ENCODE results near the gene RPL3.
"Not testable (repeated sequence)": the region's sequence is repeated elsewhere in the genome, so short reads cannot be mapped to it uniquely, and the experiment has no call there.

The RPL3 gene

DNA sequence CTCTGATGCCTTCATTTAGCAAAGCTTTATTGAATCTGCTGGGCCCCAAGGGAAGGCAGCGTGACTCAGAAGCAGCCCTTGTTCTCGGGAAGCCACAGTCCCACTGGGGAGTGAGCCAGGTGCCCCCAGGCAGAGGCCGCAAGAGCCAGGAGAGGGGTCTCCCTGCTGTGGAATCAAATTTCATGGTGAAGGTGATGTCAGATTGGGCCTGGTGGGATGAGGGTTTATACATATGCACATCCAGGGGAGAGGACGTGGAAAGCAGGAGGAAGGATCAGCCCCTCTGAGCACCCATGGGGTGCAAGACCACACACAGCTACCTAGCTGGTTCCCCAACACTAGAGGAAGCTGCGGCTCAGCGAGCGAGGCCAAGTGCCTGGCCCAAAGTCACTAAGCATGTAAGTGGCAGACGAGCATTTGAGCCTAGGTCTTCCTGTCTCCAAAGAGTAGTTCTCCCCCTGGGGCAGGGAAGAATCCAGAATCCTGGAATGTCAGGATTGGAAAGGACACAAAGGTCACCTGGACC lies 32.3 kb upstream of the RPL3 start:
- DNase-seq (ENCODE audit: low spot score) = peak; percentile 62

DNA sequence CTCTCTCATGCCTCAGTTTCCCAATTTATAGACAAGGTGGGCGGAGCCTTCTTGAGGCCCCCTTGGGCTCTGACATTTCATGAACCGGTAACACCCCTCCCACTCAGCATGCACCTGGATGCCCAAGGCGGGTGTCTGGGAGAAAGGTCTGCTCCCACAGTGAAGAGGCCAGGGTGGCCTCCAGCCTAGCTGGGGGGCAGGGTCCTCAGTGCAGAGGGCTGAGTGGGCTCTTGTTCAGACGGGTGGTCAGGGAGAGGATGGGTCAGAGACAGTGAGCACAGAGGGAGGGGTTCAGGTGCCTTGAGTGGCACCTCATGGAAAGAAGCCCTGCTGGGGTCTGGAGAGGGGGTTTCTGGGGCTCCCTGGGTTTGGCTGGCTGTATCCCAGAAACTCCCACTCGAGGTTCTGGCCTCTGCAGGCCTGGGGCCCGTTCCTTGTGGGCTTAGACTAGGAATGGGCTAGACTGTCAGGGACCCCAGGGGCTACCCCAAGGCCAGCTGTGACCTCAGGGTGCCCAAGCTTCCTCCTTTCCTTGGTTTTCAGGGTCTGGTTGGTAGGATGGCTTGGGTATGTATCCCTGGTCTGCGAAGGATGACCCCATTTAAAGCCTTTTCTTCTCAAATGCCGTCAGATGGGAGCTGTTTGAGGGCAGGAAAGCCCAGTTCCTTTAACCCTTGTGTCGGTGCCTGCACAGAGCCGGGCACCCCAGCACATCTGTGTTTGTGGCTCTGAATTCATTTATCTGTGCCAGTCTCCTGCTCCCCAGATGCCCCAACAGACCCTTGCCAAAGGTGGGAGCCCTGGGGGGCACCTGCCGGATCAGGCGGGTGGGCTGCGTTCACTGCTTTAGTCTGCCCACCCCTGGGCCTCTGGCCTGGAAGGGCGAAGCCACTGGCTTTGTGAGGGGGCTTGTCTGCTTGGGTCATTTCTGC lies 31.6 kb upstream of the RPL3 start:
- no peak for DNase-seq (ENCODE audit: low spot score)

DNA sequence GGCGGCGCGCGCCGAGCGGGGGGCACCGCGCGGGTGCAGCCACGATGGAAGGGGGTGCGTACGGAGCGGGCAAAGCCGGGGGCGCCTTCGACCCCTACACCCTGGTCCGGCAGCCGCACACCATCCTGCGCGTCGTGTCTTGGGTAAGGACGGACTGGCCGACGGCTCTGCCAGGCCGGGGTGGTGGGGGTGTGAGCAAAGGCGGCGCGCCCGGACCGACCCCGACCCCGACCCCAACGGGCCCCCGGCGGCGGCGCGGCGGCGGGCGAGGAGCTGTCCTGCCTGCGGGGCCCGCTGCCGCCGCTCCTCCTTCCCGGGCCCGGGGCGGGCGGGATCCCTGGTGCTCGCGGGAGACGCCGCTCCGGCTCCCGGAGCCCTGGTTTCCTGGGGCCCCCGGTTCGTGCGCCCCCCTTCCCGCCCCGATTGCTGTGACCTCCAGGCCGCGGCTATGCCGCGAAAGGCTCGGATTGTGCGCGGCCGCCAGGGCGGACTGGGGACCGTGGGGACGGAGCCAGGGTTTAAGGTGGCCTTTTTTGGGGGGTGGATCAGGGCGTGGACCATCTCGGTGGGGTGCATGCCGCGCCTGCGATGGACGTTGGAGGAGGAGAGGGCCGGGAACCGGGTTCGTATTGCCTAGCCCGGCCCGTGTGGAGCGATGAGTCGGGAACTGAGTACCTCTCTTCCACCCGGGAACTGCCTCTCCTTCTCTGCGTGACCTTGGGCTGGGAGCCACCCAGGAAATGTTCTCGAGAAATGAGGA lies 30.7 kb upstream of the RPL3 start, which contains the start of gene SYNGR1:
Gene SYNGR1 (plus strand): TSS at position 25 of the 760 bp plus-strand sequence. CDS start 20 bp downstream, at position 45.
- DNase-seq (ENCODE audit: low spot score) = no peak

DNA sequence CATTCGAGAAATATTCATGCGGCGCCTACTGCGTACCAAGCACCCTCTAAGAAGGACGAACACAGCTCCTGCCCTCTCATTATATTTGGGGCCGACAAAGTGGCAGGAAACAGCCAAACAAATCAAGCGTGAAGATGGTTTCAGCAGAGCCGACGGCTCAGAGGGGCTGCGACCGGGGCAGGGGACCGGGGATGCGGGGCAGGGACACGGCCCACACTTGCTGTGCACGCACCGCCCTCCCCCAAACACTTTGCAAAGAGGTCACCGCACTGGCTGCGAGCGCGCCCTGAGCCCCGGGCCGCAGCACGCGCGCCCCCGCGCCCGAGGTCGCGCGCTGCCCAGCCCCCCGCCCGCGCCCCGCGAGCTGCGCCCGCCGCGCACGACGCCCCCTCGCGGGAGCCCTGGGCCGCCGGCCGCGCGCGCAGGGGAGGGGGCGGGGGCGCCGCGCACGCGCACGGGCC lies 30.1 kb upstream of the RPL3 start:
- DNase-seq (ENCODE audit: low spot score) = no peak

DNA sequence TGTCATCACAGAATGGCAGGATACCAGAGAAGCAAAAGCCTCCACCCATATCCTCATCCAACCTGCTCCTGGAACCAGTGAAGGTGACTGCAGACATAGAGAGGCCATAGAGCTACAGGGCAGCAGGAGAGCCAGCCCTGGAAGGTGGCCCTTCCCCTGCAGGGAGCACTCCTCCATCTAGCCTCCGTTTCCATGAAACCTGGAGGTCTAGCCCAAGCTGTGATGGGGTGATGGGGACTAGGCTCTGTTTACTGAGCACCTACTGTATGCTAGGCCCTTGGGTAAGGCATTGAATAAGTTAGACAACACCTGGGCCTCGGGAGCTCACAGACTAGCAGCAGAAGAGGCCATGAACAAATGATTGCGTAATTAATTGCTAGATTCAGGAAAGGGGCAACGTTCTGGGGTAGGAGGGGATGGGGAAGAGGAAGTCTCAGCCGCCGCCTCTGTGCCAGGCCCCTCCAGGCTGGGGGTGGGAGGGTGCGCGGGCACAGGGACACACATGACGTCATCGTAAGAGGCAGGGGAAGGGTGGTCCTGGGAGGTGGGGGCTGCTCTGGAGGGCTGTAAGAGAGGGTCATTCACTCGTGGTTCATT lies 29.6 kb upstream of the RPL3 start:
- no peak for DNase-seq (ENCODE audit: low spot score)

DNA sequence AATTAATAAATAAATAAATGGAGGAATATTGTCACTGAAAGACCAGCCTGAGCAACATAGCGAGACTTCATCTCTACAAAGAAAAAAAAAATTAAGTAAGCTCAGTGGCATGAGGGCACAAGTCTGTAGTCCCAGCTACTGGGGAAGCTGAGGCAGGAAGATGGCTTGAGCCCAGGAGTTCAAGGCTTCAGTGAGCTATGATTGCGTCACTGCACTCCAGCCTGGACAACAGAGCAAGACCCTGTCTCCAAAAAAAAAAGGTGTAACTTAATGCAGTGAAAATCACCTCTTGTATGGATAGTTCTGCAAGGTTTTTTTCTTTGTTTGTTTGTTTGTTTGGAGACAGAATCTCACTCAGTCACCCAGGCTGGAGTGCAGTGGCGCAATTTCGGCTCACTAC lies 25.8 kb upstream of the RPL3 start:
- DNase-seq (ENCODE audit: low spot score) = no peak

DNA sequence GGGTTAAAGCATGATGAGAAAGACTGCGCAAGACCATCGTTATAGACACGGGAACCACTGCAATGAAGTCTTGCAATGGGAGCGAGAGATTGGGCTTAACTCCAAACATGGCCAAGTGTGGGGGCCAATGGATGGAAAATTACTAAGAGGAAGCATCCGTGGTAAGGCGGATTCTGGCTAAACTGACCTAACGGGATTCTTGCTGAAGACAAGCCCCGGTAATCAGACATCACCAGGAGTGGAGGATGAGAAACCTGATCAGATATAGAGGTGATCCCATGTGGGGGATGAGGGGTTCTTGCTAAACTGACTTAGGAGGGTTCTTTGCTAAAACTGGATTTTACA lies 24.6 kb upstream of the RPL3 start:
- DNase-seq (ENCODE audit: low spot score) = no peak

DNA sequence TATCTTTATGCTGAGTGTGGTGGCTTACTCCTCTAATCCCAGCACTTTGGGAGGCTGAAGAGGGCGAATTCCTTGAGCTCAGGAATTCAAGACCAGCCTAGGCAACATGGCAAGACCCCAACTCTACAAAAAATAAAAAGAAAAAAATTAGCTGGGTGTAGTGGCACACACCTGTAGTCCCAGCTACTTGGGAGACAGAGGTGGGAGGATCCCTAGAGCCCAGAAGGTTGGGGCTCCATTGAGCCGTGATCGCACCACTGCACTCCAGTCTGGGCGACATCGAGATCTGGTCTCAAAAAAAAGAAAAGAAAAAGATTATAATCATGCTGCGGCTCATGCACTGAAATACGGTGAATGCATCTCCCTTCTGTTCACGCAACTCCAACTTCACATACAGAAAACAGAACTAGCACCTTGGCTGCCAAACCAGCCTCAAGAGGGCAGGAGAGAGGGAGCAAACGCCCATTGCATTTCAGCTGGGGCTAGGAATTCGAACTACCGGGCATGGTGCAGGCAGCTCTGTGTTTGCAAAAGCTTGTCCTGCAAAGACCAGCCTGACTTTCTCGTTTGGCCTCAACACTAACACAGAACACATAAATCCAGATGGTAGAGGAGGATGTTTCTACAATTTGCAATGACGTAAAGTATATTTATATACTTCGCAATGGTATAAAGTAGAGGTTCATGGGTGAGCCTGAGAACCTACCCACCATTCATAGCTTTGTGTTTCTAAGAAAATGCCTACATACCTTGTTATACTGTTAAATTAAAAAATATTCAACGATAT lies 24.0 kb upstream of the RPL3 start:
- DNase-seq (ENCODE audit: low spot score) = no peak

DNA sequence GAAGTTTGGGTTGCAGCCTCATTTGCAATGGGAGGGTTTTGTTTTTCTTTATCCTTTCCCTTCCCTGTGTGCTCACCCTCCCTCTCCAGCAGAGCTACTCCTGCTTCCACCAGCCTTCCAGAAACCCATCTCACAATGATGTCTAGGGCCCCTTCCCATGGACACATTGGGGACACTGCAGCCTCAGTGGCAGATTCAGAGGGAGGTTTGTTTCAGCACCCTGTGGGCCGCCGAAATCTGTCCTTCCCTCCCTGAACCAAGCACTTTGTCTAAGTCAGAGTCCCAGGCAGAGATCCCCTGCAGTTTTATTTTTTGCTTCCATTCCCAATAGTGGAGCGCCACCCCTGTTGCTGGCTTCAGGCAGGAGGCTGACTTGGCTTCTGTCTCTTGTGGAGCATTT lies 21.8 kb upstream of the RPL3 start:
- no peak for DNase-seq (ENCODE audit: low spot score)

DNA sequence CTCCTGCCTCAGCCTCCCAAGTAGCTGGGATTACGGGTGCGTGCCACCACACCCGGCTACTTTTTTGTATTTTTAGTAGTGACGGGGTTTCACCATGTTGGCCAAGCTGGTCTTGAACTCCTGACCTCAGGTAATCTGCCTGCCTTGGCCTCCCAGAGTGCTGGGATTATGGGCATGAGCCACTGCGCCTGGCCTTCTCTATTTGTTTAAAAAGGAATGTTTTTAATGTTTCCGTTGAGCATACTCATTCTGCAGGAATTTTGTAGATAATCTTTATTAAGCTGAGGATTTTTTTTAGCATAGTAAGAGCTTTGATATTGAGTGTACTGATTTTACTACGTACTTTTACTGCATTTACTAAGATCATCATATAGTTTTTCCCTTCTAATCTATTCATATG lies 20.4 kb upstream of the RPL3 start:
- DNase-seq (ENCODE audit: low spot score) = not testable (repeated sequence)

DNA sequence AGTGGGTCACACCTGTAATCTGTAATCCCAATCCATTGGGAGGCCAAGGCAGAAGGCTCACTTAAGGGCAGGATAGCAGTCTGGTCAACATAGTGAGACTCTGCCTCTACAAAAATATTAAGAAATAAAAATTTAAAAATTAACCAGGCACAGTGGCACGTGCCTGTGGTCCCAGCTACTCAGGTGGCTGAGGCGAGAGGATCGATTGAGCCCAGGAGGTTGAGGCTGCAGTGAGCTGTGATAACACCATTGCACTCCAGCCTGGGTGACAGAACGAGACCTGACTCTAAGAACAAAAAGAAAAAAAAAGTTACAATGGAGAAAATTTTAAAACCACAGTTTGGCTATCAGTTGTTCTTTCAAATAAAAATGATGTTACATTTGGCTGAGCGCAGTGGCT lies 17.0 kb upstream of the RPL3 start:
- DNase-seq (ENCODE audit: low spot score) = no peak

DNA sequence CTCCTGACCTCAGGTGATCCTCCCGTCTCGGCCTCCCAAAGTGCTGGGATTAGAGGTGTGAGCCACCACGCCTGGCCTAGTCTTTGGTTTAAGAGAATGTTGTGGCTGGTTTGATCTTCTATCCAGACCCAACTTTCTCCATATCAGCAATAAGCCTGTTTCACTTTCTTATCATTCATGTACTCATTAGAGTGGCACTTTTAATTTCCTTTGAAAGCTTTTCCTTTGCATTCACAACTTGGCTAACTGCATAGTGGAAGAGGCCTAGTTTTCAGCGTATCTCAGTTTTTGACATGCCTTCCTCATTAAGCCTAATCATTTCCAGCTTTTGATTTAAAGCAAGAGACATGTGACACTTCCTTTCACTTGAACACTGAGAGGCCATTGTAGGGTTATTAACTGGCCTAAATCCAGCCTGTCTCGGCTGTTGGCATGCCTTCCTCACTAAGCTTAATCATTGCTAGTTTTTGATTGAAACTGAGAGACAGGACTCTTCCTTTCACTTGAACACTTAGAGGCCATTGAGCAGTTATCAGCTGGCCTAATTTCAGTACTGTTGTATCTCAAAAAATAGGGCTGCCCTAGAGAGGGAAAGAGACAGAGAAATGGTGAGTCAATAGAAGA lies 13.1 kb upstream of the RPL3 start:
- no peak for DNase-seq (ENCODE audit: low spot score)

DNA sequence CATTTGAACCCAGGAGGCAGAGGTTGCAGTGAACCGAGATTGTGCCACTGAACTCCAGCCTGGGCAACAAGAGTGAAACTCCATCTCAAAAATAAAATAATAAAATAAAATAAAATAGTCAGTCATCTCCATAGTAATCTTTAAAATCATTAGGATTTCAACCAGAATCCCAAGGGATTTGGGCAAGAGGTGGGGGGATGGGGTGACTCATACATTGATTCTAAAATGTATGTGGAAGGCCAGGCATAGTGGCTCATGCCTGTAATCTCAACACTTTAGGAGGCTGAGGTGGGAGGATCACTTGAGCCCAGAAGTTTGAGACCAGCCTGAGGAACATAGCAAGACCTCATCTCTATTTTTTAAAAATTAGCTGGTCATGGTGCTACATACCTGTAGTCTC lies 11.1 kb upstream of the RPL3 start:
- not testable (repeated sequence) for DNase-seq (ENCODE audit: low spot score)

DNA sequence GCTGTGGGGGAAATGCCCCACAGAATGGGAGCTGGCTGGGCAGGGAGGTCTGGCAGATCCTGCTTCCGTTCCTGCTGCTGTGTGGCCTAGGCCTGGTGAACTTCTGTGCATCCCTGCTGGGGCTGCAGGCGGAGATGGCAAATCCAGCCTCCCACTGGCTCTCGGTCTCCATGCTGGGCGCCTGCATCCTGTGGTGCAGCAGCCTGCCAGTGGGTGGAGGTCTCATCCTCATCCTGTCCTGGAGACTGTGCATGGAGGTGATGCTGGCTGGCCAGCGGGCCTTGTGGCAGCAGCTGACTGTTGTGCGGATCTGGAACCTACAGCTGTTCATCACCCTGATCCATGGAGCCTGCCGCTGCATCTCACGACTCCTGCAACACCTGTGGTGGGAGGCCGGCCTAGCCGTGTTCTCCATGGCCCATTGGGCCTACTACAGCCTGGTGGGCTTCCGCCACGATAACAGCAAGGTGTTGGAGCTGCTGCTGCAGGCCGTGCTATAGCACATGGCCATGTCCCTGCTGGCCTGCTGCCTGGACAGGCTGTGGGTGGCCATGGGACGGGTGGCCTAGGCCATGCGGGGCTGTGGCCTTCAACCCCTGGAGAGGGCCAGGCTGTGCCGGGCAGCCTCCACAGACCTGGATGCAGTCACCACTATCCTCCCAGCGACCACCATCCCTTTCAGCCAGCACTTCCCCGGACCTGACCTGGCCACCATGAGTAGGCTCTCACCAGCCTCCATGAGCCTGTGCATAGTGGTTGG lies 8.8 kb upstream of the RPL3 start:
- no peak for DNase-seq (ENCODE audit: low spot score)

DNA sequence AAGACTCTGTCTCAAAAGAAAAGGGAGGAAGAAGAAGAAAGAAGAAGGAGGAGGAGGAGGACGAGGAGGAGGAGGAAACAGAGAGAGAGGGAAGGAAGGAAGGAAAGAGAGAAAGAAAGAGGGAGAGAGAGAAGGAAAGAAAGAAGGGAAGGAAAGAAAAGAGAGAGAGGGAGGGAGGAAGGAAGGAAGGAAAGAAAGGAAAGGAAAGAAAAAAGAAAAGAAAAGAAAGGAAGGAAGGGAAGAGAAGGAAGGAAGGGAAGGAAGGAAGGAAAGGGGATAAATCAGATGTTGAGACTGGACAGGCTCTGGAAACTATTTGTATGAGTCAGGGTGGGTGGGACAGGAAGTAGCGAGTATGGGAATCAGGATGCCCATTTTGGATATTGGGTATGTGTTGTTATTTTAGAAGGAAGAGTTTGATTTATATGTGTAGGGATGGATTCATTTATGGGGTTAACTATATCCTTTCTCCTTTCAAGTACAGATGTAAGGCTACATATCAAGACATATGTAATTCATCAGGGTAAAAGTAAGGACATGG lies 6.0 kb upstream of the RPL3 start:
- no peak for DNase-seq (ENCODE audit: low spot score)

DNA sequence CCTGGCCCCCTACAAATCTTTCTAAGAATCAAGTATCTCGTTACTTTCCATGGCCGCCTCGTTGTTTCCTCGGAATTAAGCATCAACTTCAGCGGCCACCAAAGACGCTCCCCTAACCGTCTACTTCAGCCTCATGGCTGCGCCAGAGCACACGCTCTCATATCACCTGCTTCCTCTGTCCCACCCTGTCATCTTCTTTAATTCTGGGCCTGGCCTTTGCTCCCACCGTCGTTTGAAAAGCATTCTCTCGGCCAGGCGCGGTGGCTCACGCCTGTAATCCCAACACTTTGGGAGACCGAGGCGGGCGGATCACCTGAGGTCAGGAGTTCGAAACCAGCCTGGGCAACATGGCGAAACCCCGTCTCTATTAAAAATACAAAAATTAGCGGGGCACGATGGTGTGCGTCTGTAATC lies 1.2 kb upstream of the RPL3 start:
- DNase-seq (ENCODE audit: low spot score) = not testable (repeated sequence)

DNA sequence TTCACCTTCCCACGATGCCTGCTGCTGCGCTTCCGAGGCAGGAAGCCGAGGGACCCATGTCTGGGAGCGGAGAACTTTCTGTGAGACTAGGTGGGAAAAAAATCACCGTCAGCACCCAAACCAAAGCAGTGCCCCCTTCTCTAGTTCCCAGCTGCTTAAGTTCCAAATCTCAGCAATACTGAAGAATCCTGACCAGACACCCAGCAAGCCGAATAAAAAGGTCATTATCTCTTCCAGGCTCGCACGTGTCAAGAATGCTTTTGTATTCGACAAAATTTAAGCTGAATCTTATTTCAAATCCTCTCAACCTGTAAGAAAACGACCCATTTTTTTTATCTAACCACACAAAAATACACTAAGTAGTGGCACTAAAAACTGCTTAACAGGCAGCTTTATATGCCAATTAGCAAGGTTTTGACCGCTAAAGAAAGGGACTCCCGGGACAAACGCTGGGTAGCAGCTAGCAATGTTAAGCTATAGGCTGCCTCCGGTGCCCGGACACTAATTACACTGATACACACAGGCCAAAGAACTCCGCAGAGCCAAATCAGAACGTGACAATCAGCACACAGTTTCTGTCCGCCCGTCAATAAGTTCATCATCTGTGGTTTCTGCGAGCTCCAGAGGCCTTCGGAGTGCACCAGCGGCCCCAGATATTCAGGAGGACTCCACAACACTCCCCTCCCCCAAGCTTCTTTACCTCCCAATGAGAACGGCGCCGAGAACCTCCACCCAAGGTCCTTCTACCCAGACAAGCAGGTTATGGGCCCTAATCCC lies 728 bp downstream of the RPL3 start:
- DNase-seq (ENCODE audit: low spot score) = no peak

DNA sequence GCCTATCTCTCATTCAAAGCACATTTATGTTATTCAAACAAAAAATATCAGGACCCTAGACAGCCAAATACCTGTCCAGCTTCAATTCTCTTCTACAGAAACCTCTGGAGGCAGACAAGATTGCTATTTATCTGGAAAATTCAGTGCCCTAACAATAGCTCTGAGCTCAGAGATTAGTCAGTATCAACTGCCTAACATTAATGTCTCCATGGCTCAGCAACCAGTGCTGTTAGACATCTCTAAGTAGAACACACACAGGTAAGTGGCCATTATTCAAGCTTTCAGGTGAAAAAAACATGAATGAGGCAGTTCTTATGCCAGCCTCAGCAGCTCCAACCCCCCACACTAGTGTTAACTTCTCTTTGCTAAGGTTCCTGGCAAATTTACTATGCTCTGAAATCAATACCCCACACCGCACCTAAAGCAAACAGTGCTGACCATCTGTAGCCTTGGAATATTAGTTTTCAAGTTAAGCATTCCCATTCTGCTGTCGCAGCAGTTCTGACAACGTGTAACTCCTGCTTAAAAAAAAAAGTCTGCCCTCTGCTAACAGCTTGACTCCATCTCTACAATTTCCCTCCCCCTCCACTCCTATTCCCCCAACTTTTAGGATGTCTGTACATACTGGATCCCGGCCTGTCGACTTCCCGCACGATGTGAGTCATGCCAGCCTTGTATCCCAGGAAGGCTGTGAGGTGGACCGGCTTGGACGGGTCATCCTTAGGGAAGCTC lies 1.5 kb downstream of the RPL3 start:
- no peak for DNase-seq (ENCODE audit: low spot score)

Measured in left forelimb (tissue), 1 donor.